Mucosa of rectum (tissue), 2 donors: Measurements from ENCODE around the gene MAP2K6.

Experiments
- H3K27ac ChIP-seq, 2 donors: one replicate each; pipeline ENCODE4 v1.7.0; 2013; ENCODE audit warnings: inconsistent platforms in 2 of 2, low read depth in 2 of 2, low read length in 2 of 2
- H3K27me3 ChIP-seq, 2 donors: one replicate each; pipeline ENCODE4 v1.7.0; 2013; ENCODE audit warnings: low read length in 2 of 2; ENCODE audit not compliant: control insufficient read depth in 2 of 2, insufficient read depth in 2 of 2
- H3K36me3 ChIP-seq, 2 donors: one replicate each; pipeline ENCODE4 v1.7.0; 2013; ENCODE audit warnings: low read length in 2 of 2; ENCODE audit not compliant: control insufficient read depth in 2 of 2, insufficient read depth in 2 of 2
- H3K4me1 ChIP-seq, 2 donors: one replicate each; pipeline ENCODE4 v1.7.0; 2013; ENCODE audit warnings: low read length in 2 of 2, mild to moderate bottlenecking in 1 of 2; ENCODE audit not compliant: control insufficient read depth in 2 of 2, insufficient read depth in 2 of 2
- H3K4me3 ChIP-seq, 2 donors: one replicate each; pipeline ENCODE4 v1.7.0; 2013; ENCODE audit warnings: low read length in 2 of 2
- H3K9ac ChIP-seq, 2 donors: one replicate each; pipeline ENCODE4 v1.7.0; 2013; ENCODE audit warnings: low read length in 2 of 2, low read depth in 1 of 2, mild to moderate bottlenecking in 1 of 2
- H3K9me3 ChIP-seq, 2 donors: one replicate each; pipeline ENCODE4 v1.7.0; 2013; ENCODE audit warnings: low read length in 2 of 2; ENCODE audit not compliant: control insufficient read depth in 2 of 2
- donor health status: healthy.
- donor health status: Normal muscosa, but diverticular disease.

MAP2K6 gene

DNA sequence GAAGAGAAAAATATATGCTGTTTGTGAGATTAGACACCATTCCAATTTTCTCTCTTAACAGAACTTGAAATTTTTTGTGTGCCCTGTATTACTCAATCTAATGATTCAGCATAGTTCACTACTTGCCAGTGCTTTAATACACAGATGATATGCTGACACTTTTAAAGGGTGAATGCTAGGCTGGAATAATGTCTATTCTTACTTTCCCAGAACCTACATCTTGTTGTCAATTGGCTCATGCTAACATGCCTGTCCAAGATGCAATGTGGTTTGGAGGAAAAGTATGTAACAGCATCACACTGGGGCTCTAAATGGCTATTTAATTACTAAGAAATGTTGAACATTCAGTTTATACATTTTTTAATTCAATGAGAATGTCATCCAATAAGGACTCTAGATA, 7.6 kb upstream of the MAP2K6 start:
- H3K27ac ChIP-seq, result no peak overlapping the region
- no peaks in the 10 kb centered on the region for H3K27me3 ChIP-seq

DNA sequence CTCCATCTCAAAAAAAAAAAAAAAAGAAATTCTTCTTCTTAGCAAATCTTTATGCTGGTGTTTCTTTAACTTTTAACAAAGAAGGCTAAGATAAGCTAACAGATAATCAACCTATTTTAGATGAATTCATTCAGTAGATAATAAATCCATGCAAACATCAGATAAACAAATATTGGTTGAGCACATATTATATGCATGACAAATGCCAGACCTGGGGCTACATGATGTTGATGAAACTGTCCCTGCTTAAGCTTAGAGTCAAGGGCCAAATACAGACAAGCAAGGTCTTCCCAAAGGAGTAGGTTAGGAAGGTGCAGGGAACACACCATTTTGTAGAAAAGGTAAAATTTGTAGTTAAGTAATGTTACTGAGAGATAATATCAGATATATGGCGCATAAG, 6.7 kb upstream of the MAP2K6 start:
- Histone ChIP-seq H3K4me1 (no peaks in the 10 kb centered on the region), H3K9me3 (no peaks in the 10 kb centered on the region), H3K27ac (no peak overlapping the region), H3K4me3 (no peak overlapping the region), H3K9ac (no peak overlapping the region), H3K36me3 (no peaks in the 10 kb centered on the region), H3K27me3 (no peaks in the 10 kb centered on the region)

More for the DNA sequence above, 7.6 kb upstream of the MAP2K6 start:
- Histone ChIP-seq H3K9ac (no peak overlapping the region), H3K36me3 (no peaks in the 10 kb centered on the region), H3K4me1 (no peaks in the 10 kb centered on the region), H3K4me3 (no peak overlapping the region), H3K9me3 (no peaks in the 10 kb centered on the region)

DNA sequence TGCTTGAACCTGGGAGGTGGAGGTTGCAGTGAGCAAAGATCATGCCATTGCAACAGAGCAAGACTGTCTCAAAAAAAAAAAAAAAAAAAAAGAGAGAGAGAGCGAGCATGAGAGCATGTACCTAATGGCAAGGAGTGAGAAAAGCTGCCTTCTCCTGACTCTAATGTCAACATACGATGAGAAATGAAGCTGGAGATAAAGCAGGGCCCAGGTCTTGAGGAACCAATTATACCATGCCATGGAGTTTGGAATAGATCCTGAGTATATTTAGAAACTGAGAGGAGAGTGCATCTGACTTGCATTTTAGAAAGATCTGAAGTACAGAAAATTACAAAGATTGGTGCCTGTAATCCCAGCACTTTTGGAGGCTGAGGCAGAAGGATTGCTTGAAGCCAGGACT, 3.8 kb upstream of the MAP2K6 start:
- H3K36me3 ChIP-seq, result no peaks in the 10 kb centered on the region

DNA sequence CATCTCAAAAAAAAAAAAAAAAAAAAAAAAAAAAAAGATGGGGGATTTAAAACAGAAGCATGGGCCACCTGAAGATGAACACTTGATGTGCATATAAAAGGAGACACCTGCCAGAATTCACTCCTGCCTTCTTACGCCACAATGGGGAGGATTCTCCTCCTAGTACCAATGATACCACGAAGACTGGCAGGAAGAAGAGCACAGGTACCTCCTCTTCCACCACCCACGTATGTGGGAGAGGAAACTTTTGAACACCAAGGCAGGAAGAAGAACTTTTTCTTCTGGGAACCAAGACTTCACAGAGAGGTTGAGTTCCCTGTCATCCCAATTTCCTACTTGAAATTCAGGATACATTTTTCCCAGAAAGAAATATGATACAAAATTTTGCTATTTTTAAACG, 2.7 kb upstream of the MAP2K6 start:
- no peak overlapping the region for H3K4me3 ChIP-seq
- peaks cover 8 to 12% of the 10 kb centered on the region in 2 donors for H3K4me1 ChIP-seq
- no peak overlapping the region for H3K9ac ChIP-seq
- no peaks in the 10 kb centered on the region for H3K9me3 ChIP-seq
- H3K27me3 ChIP-seq, result no peaks in the 10 kb centered on the region
- no peak overlapping the region for H3K27ac ChIP-seq
- H3K36me3 ChIP-seq, result no peaks in the 10 kb centered on the region

More for the DNA sequence above, 3.8 kb upstream of the MAP2K6 start:
- H3K4me1 ChIP-seq, result peaks cover 3 to 5% of the 10 kb centered on the region in 2 donors
- H3K9ac ChIP-seq, result no peak overlapping the region
- no peak overlapping the region for H3K4me3 ChIP-seq
- H3K27me3 ChIP-seq, result no peaks in the 10 kb centered on the region
- H3K27ac ChIP-seq, result no peak overlapping the region
- no peaks in the 10 kb centered on the region for H3K9me3 ChIP-seq

DNA sequence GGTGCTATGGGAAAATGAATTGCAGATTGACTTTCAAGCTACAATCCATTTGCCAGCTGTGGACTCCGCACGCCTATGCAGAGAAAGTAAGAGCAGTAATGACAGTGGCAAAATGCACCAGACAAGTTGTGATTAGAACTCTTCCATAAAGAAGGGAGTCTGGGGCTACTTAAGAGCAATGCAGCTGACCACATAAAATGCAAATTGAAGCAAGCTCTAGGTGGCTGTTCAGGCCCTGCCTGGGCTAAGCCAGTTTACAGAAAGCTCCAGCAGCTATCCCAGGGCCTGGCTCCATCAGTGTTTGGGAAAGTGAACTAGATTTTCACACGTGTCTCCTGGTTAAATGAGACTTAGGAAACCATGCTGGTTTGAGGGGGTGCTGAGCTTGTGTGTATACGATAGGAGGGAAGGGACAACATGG, 2.2 kb upstream of the MAP2K6 start:
- Histone ChIP-seq H3K27me3 (no peaks in the 10 kb centered on the region), H3K9ac (no peak overlapping the region), H3K4me3 (no peak overlapping the region), H3K36me3 (no peaks in the 10 kb centered on the region), H3K4me1 (peaks cover 9 to 16% of the 10 kb centered on the region in 2 donors), H3K9me3 (no peaks in the 10 kb centered on the region), H3K27ac (no peak overlapping the region)

DNA sequence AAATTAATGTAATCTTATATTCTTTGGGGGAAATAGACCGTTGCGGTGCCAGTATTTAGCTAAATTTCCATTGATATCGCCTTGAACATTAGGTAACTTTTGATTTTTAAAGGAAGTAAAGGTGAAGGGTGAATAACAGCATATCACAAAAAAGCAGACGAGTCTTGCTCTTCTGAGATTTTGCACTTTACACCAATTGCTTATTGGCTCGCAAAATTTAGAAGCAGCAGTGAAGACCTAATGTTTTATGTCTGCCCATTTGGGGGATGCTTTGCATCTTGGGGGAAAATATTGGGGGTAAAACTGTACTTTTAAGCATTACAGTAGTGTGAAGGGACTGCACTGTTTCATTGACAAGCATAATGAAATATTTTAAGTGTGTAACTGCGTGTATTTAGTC, 934 bp downstream of the MAP2K6 start:
- Histone ChIP-seq H3K4me3 (peak overlapping the region; percentile 82 to 93), H3K27me3 (no peaks in the 10 kb centered on the region), H3K9ac (peak overlapping the region; percentile 36 to 63), H3K9me3 (no peaks in the 10 kb centered on the region), H3K4me1 (peaks cover 13 to 20% of the 10 kb centered on the region in 2 donors), H3K36me3 (no peaks in the 10 kb centered on the region), H3K27ac (peak overlapping the region; percentile 46 to 56)

DNA sequence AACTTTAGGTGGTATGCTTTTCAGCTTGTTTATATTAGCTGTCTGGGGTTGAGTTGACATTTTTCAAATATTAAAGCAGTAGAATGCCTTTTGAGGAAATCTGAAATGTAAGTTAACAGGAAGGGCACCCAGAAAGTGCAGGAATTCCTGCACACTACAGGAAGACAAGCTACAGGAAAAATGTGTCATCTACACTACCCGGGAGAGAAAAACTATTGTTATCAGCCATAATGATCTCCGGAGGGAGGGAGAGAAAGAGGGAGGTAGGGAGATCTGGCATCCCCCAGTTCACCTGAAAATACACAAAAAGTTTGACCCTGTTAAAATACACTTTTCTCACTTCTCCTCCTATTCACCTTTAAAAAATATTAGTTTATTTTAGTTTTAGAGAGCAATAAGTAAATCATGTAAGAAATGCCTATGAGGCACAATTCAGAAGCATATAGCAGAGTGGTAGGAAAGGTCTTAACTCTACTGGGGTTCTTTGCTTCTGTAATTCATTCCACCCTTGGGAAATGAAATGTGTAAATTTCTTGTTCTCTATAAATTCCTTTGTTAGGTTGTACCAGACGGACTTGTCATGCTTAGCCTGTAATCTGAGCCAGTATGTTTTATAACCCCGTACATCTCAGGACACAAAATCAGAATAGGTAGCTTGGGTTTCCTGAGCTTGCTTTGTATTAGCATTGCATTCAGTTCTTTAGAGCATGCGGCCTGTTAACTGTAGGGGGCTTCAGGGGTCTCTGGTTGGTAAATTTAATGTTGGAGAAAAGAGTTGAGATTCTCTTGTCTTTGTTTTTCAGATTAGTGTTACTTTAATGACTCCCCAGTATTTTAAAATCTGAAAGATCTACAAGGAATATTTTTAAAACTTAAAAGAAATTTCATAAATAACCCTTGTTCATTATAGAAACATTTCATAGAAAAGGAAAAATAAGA, 3.3 kb downstream of the MAP2K6 start:
- Histone ChIP-seq H3K9ac (peak overlapping the region; percentile 9 to 42), H3K27ac (peak overlapping the region in 1 of 2 donors; percentile 21)

DNA sequence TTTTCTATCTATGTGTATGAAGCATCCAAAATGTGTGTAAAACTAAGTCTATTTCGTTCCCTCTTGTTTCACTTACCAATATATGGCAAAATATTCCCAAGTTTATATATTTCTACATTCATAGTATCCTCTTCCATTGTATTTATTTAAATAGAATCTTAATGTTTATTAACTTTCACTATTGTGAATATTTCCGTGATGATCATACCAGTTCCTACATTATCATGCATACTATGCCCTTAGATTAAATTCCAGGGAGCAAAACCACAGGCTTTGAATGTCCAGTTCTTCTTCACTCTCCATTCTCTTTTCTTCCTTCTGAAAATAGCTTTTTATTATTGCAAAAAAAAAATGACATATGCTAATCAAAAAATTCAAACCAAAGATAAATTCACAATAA, 4.0 kb downstream of the MAP2K6 start:
- Histone ChIP-seq H3K9me3 (no peaks in the 10 kb centered on the region), H3K27ac (no peak overlapping the region), H3K36me3 (no peaks in the 10 kb centered on the region), H3K9ac (no peak overlapping the region), H3K4me3 (no peak overlapping the region), H3K4me1 (peaks cover 13 to 20% of the 10 kb centered on the region in 2 donors), H3K27me3 (no peaks in the 10 kb centered on the region)

More for the DNA sequence above, 3.3 kb downstream of the MAP2K6 start:
- Histone ChIP-seq H3K4me3 (peak overlapping the region in 1 of 2 donors; percentile 46), H3K36me3 (no peaks in the 10 kb centered on the region), H3K9me3 (no peaks in the 10 kb centered on the region), H3K27me3 (no peaks in the 10 kb centered on the region), H3K4me1 (peaks cover 13 to 20% of the 10 kb centered on the region in 2 donors)

DNA sequence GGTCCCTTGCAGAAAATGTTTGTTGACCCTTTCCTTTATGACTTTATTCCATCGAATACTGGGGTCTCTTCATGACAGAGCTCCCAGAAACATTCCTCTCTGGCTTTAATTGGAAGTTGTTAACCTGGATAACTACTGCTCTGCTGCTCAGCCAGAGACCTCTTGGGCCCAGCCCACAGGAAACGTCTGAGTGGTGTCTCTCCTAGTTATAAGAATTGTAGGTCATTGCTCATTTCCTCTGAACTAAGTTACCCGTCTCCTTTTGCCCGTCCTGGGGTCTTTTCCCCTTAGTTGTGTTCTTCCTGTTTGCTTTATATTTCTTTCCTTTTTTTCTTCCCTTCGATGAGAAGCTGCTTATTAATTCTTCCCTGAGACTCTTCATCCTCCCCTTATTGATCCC, 9.0 kb downstream of the MAP2K6 start:
- Histone ChIP-seq H3K27me3 (no peaks in the 10 kb centered on the region), H3K36me3 (no peaks in the 10 kb centered on the region), H3K27ac (no peak overlapping the region), H3K9ac (no peak overlapping the region), H3K4me3 (no peak overlapping the region), H3K9me3 (no peaks in the 10 kb centered on the region), H3K4me1 (peaks cover 13 to 18% of the 10 kb centered on the region in 2 donors)

DNA sequence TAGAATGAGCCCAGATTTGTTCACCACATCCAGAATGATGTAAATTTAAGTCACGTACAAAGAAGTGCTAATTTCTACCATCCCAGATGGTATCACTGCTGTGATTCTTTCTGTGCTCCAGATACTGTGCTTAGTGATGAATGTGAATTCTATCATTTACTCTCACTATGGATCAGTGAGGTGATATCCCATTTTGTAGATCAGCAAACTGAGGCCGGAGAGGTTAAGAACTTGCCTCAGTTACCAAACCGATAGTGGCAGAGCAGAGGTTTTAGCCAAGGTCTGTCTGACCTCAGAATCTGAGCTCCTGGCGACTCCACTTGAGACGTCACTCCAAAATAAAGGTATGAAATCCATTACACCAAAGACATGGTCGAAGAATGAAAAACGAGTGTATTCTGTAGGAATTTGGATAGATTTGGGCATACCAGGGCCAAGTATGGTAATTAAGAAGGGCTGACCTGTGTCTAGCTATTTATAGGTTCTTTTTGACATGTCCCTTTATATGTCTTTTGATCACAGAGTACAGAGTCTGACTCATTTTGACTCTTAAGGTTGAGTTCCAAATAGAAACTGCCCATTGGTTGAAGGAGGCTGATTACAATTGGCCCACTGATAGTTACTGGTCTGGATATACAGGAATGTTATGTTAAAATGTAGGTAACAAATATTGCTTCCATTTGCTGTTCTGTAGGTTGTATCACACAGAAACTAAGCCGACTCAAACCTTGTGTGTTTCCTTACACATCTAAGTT, 10.0 kb downstream of the MAP2K6 start:
- Histone ChIP-seq H3K4me1 (peaks cover 15 to 24% of the 10 kb centered on the region in 2 donors), H3K27me3 (no peaks in the 10 kb centered on the region), H3K27ac (no peak overlapping the region), H3K4me3 (no peak overlapping the region), H3K36me3 (no peaks in the 10 kb centered on the region), H3K9ac (no peak overlapping the region), H3K9me3 (no peaks in the 10 kb centered on the region)
